Loucy (cell line): ENCODE measurements around the gene KRT17.
"Not testable (repeated sequence)": the region's sequence is repeated elsewhere in the genome, so short reads cannot be mapped to it uniquely, and the experiment has no call there.

Experiments used
- H2AFZ ChIP-seq: fragments of 200-600 bp; sonication (generic); 2 replicates; pipeline ENCODE4 v1.6.0; 2016; ENCODE audit warnings: antibody characterized with exemption, mild to moderate bottlenecking, low read length, moderate library complexity
- H3F3A ChIP-seq: fragments of 200-600 bp; 2 replicates; pipeline ENCODE4 v1.6.0; 2016; ENCODE audit warnings: antibody characterized with exemption, low read depth, mild to moderate bottlenecking
- H3K27me3 ChIP-seq: fragments of 200-600 bp; sonication (generic); 2 replicates; pipeline ENCODE4 v1.6.1; 2014; ENCODE audit warnings: low read length, mild to moderate bottlenecking; ENCODE audit not compliant: insufficient read depth, poor library complexity, severe bottlenecking
- H3K36me3 ChIP-seq: fragments of 200-600 bp; sonication (generic); 2 replicates; pipeline ENCODE4 v1.6.1; 2016; ENCODE audit warnings: low read length; ENCODE audit not compliant: insufficient read depth
- H3K4me1 ChIP-seq: fragments of 200-600 bp; sonication (generic); 2 replicates; pipeline ENCODE4 v1.5.1; 2014; ENCODE audit warnings: low read length, mild to moderate bottlenecking; ENCODE audit not compliant: insufficient read depth, poor library complexity, severe bottlenecking
- H3K4me2 ChIP-seq: fragments of 200-600 bp; sonication (generic); 2 replicates; pipeline ENCODE4 v1.6.0; 2014; ENCODE audit warnings: antibody characterized with exemption, low read length, low read depth, mild to moderate bottlenecking; ENCODE audit not compliant: poor library complexity, severe bottlenecking
- H3K4me3 ChIP-seq: fragments of 200-600 bp; sonication (generic); 2 replicates; pipeline ENCODE4 v1.5.1; 2014; ENCODE audit warnings: low read length, mild to moderate bottlenecking, mixed read lengths; ENCODE audit not compliant: poor library complexity, severe bottlenecking
- H3K79me2 ChIP-seq: fragments of 200-600 bp; sonication (generic); 2 replicates; pipeline ENCODE4 v1.6.1; 2014; ENCODE audit warnings: low read length; ENCODE audit not compliant: insufficient read depth
- H3K9ac ChIP-seq: fragments of 200-600 bp; sonication (generic); 2 replicates; pipeline ENCODE4 v1.6.0; 2014; ENCODE audit warnings: mild to moderate bottlenecking, low read depth, low read length, moderate library complexity; ENCODE audit not compliant: poor library complexity, severe bottlenecking
- H3K9me2 ChIP-seq: fragments of 200-600 bp; sonication (generic); replicated peaks from 2 replicates; pipeline ENCODE4 v1.6.1; 2016; ENCODE audit warnings: low read depth, low read length, mixed read lengths
- H3K9me3 ChIP-seq: fragments of 200-600 bp; sonication (generic); 2 replicates; pipeline ENCODE4 v1.6.1; 2014; ENCODE audit warnings: mild to moderate bottlenecking, antibody characterized with exemption, low read length, low read depth; ENCODE audit not compliant: insufficient read depth
- H4K20me1 ChIP-seq: fragments of 200-600 bp; sonication (generic); 2 replicates; pipeline ENCODE4 v1.6.0; 2014; ENCODE audit warnings: antibody characterized with exemption, low read length, mild to moderate bottlenecking; ENCODE audit not compliant: insufficient read depth, poor library complexity, severe bottlenecking
- CTCF ChIP-seq: fragments of 200-600 bp; sonication (generic); conservative IDR thresholded peaks from 2 replicates; pipeline ENCODE4 v1.5.1; 2014; ENCODE audit warnings: mild to moderate bottlenecking, antibody characterized with exemption, low read length
- EZH2phosphoT487 ChIP-seq: fragments of 200-600 bp; IDR thresholded peaks from 2 replicates; pipeline ENCODE4 v1.6.1; 2018; ENCODE audit warnings: antibody characterized with exemption, mild to moderate bottlenecking, moderate library complexity, borderline replicate concordance

Gene KRT17

GRCh38 chr17:41647940-41648410 lies 23.6 kb upstream of the KRT17 start:
- Histone ChIP-seq H3K36me3 (no peaks in the 10 kb centered on the region), H2AFZ (peak overlapping the region; percentile 79), H3F3A (no peaks in the 10 kb centered on the region), H3K27me3 (no peaks in the 10 kb centered on the region), H3K9me3 (no peaks in the 10 kb centered on the region), H3K9me2 (no peaks in the 10 kb centered on the region), H3K9ac (peak overlapping the region; percentile 27), H3K4me3 (peak overlapping the region; percentile 67), H3K4me2 (peak overlapping the region; percentile 79), H3K4me1 (peaks cover 7% of the 10 kb centered on the region), H4K20me1 (no peaks in the 10 kb centered on the region), H3K79me2 (no peaks in the 10 kb centered on the region)
- TF ChIP-seq EZH2phosphoT487, result no peak
- peak; percentile 81 for TF ChIP-seq CTCF

GRCh38 chr17:41647038-41647813 lies 22.9 kb upstream of the KRT17 start:
- TF ChIP-seq EZH2phosphoT487 (no peak), CTCF (no peak)
- Histone ChIP-seq H2AFZ (peak overlapping the region; percentile 79), H3F3A (no peaks in the 10 kb centered on the region), H3K9me2 (no peaks in the 10 kb centered on the region), H3K9me3 (no peaks in the 10 kb centered on the region), H3K4me1 (peaks cover 7% of the 10 kb centered on the region), H3K36me3 (no peaks in the 10 kb centered on the region), H4K20me1 (no peaks in the 10 kb centered on the region), H3K4me2 (peak overlapping the region; percentile 79), H3K9ac (peak overlapping the region; percentile 27), H3K4me3 (peak overlapping the region; percentile 67), H3K79me2 (no peaks in the 10 kb centered on the region), H3K27me3 (no peaks in the 10 kb centered on the region)

GRCh38 chr17:41642252-41643156 lies 18.1 kb upstream of the KRT17 start:
- H3K9me2 ChIP-seq, result no peaks in the 10 kb centered on the region
- H3K9me3 ChIP-seq, result no peaks in the 10 kb centered on the region
- no peak overlapping the region for H2AFZ ChIP-seq
- H3K79me2 ChIP-seq, result no peaks in the 10 kb centered on the region
- H3K4me2 ChIP-seq, result no peak overlapping the region
- no peaks in the 10 kb centered on the region for H3F3A ChIP-seq
- H3K27me3 ChIP-seq, result no peaks in the 10 kb centered on the region
- no peaks in the 10 kb centered on the region for H4K20me1 ChIP-seq
- H3K4me1 ChIP-seq, result no peaks in the 10 kb centered on the region
- no peak overlapping the region for H3K4me3 ChIP-seq
- H3K9ac ChIP-seq, result no peak overlapping the region
- H3K36me3 ChIP-seq, result no peaks in the 10 kb centered on the region
- TF ChIP-seq CTCF (no peak), EZH2phosphoT487 (no peak)

- H3K9me2 ChIP-seq, H2AFZ ChIP-seq: not testable (repeated sequence)
These were observed 16.2 kb upstream of the KRT17 start for GRCh38 chr17:41640596-41640995.

More at GRCh38 chr17:41640596-41640995, 16.2 kb upstream of the KRT17 start:
- not testable (repeated sequence) for H3F3A ChIP-seq, H3K27me3 ChIP-seq, H3K4me1 ChIP-seq, H3K36me3 ChIP-seq, H3K79me2 ChIP-seq, H3K9me3 ChIP-seq, H3K4me2 ChIP-seq, H3K9ac ChIP-seq, H3K4me3 ChIP-seq, H4K20me1 ChIP-seq
